Erythroblast (primary cell): ENCODE results near the gene SNX10.

Experiments used
- GATA1 ChIP-seq: IDR thresholded peaks from 2 replicates; pipeline ENCODE4 v1.6.1; 2011; ENCODE audit warnings: low read depth, mild to moderate bottlenecking, control low read depth, low read length, moderate library complexity
- POLR2A ChIP-seq: IDR thresholded peaks from 2 replicates; pipeline ENCODE4 v1.6.1; 2011; ENCODE audit warnings: mild to moderate bottlenecking, low read length

DNA sequence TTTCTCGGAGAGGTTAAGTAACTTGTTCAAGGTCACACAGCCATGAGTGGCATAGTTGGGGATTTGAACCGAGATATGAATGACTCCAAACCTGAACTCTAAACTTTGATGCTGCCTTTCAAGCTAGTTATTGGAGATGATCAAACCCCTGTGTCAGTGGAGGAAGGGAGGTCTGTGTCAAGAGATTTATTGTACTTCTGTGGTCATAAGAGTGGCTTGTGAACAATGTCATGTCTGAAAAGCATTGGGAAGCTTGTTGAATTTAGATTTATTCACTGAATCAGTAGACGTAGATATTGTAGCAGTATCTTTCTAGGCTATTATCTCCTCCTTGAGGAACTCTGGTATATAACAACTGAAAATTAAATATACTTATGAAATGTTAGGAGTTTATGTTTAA is 27.3 kb downstream of the SNX10 start:
- TF ChIP-seq POLR2A, result no peak
- no peak for TF ChIP-seq GATA1
